Measurements from ENCODE around the gene FCRL1.

FCRL1 gene

GRCh38 chr1:157785248-157785647 lies 34.7 kb downstream of the FCRL1 start:
- TF ChIP-seq TEAD4 (IDR thresholded peaks at IDR 0.05) (no peak), REST (IDR thresholded peaks at IDR 0.05; ENCODE audit: low read depth) (no peak), YY1 (IDR thresholded peaks at IDR 0.05; ENCODE audit: low read depth) (no peak), TAF1 (IDR thresholded peaks at IDR 0.05; ENCODE audit: low read depth) (no peak), USF1 (IDR thresholded peaks at IDR 0.05) (no peak), EGR1 (IDR thresholded peaks at IDR 0.05) (no peak), TCF12 (IDR thresholded peaks at IDR 0.05; ENCODE audit: low read depth) (no peak), RAD21 (IDR thresholded peaks at IDR 0.05; ENCODE audit: low read depth) (no peak)

- TF ChIP-seq EGR1 (IDR thresholded peaks at IDR 0.05) (no peak), FOXM1 (IDR thresholded peaks at IDR 0.05; ENCODE audit: borderline replicate concordance, low read depth) (no peak), NFIC (IDR thresholded peaks at IDR 0.05) (no peak), TEAD4 (IDR thresholded peaks at IDR 0.05) (no peak), TCF12 (IDR thresholded peaks at IDR 0.05; ENCODE audit: low read depth) (no peak), CEBPB (IDR thresholded peaks at IDR 0.05) (no peak)
Observed at GRCh38 chr1:157784801-157785200, 35.1 kb downstream of the FCRL1 start.

- no peak for TF ChIP-seq MAX (IDR thresholded peaks at IDR 0.05)
- no peak for TF ChIP-seq YY1 (IDR thresholded peaks at IDR 0.05; ENCODE audit: low read depth)
- TF ChIP-seq CEBPB (IDR thresholded peaks at IDR 0.05), result no peak
- TF ChIP-seq NFIC (IDR thresholded peaks at IDR 0.05), result no peak
- no peak for TF ChIP-seq CREB1 (IDR thresholded peaks at IDR 0.05; ENCODE audit: low read depth)
- TF ChIP-seq REST (IDR thresholded peaks at IDR 0.05; ENCODE audit: low read depth), result no peak
- TF ChIP-seq TAF1 (IDR thresholded peaks at IDR 0.05; ENCODE audit: low read depth), result no peak
- no peak for TF ChIP-seq EGR1 (IDR thresholded peaks at IDR 0.05)
- TF ChIP-seq USF1 (IDR thresholded peaks at IDR 0.05), result no peak
- TF ChIP-seq TCF12 (IDR thresholded peaks at IDR 0.05; ENCODE audit: low read depth), result no peak
- TF ChIP-seq RAD21 (IDR thresholded peaks at IDR 0.05; ENCODE audit: low read depth), result no peak
- TF ChIP-seq ZBTB7A (IDR thresholded peaks at IDR 0.05; ENCODE audit: low read depth), result no peak
- TF ChIP-seq TEAD4 (IDR thresholded peaks at IDR 0.05), result no peak
- TF ChIP-seq FOXM1 (IDR thresholded peaks at IDR 0.05; ENCODE audit: borderline replicate concordance, low read depth), result no peak
- TF ChIP-seq EP300 (IDR thresholded peaks at IDR 0.05; ENCODE audit: borderline replicate concordance), result no peak
Observed at GRCh38 chr1:157782931-157783330, 37.0 kb downstream of the FCRL1 start.

- TF ChIP-seq FOXM1 (IDR thresholded peaks at IDR 0.05; ENCODE audit: borderline replicate concordance, low read depth) (no peak), REST (IDR thresholded peaks at IDR 0.05; ENCODE audit: low read depth) (no peak), RAD21 (IDR thresholded peaks at IDR 0.05; ENCODE audit: low read depth) (no peak), NFIC (IDR thresholded peaks at IDR 0.05) (no peak)
Observed at GRCh38 chr1:157781048-157781447, 38.9 kb downstream of the FCRL1 start.

GRCh38 chr1:157776971-157777391 lies 42.9 kb downstream of the FCRL1 start, which contains the start of gene FCRL2:
TSS of gene FCRL2 (minus strand) at chr1:157777132. CDS start at chr1:157777073, 59 bp downstream.
- TF ChIP-seq USF1 (IDR thresholded peaks at IDR 0.05) (no peak), EGR1 (IDR thresholded peaks at IDR 0.05) (no peak), TCF12 (IDR thresholded peaks at IDR 0.05; ENCODE audit: low read depth) (no peak), CEBPB (IDR thresholded peaks at IDR 0.05) (no peak), ZBTB7A (IDR thresholded peaks at IDR 0.05; ENCODE audit: low read depth) (no peak), EP300 (IDR thresholded peaks at IDR 0.05; ENCODE audit: borderline replicate concordance) (no peak), CREB1 (IDR thresholded peaks at IDR 0.05; ENCODE audit: low read depth) (no peak)

All from Ishikawa (cell line).